ENCODE measurements around the gene BOK.
"Not testable (repeated sequence)": the region's sequence is repeated elsewhere in the genome, so short reads cannot be mapped to it uniquely, and the experiment has no call there.

DNA sequence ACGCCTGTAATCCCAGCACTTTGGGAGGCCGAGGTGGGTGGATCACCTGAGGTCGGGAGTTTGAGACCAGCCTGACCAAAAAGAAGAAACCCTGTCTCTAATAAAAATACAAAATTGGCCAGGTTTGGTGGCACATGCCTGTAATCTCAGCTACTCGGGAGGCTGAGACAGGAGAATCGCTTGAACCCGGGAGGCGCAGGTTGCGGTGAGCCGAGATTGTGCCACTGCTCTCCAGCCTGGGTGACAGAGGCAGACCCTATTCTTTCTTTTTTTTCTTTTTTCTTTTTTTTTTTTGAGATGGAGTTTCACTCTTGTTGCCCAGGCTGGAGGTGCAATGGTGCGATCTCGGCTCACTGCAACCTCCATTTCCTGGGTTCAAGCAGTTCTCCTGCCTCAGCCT, 7.5 kb downstream of the BOK start:
- TF ChIP-seq, protein P1, sequence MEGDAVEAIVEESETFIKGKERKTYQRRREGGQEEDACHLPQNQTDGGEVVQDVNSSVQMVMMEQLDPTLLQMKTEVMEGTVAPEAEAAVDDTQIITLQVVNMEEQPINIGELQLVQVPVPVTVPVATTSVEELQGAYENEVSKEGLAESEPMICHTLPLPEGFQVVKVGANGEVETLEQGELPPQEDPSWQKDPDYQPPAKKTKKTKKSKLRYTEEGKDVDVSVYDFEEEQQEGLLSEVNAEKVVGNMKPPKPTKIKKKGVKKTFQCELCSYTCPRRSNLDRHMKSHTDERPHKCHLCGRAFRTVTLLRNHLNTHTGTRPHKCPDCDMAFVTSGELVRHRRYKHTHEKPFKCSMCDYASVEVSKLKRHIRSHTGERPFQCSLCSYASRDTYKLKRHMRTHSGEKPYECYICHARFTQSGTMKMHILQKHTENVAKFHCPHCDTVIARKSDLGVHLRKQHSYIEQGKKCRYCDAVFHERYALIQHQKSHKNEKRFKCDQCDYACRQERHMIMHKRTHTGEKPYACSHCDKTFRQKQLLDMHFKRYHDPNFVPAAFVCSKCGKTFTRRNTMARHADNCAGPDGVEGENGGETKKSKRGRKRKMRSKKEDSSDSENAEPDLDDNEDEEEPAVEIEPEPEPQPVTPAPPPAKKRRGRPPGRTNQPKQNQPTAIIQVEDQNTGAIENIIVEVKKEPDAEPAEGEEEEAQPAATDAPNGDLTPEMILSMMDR (IDR thresholded peaks at IDR 0.05), result not testable (repeated sequence)
- not testable (repeated sequence) for TF ChIP-seq POLR2A (IDR thresholded peaks at IDR 0.05); POLR2AphosphoS5 (IDR thresholded peaks at IDR 0.05; ENCODE audit: insufficient read depth in 1 of 2, low read depth in 1 of 2)

All from vagina (tissue), 2 donors.